ENCODE data around the gene TGM2. TPM values are rescaled to one million over a fixed set of nuclear protein-coding genes. Genes with fewer than 3 reads are reported as not detected.
A peak's percentile ranks its signal among the peaks of the same experiment; 100 is the strongest.

The TGM2 gene
- total and polyA plus RNA-seq, 2 donors from 2014 or later: 44.6 to 611 TPM

- FAIRE-seq (no peak), DNase-seq (peak in 1 of 5 donors; percentile 18)
- Histone ChIP-seq H3K36me3 (ENCODE audit: control insufficient read depth in 2 of 3, insufficient read depth in 3 of 3, low read length in 3 of 3) (no peaks in the 10 kb centered on the region), H3K9me3 (ENCODE audit: control insufficient read depth in 2 of 3, insufficient read depth in 1 of 3, low read length in 3 of 3) (no peaks in the 10 kb centered on the region), H3K9ac (ENCODE audit: low read length in 3 of 3) (no peak overlapping the region), H3K4me3 (ENCODE audit: low read length in 3 of 3) (no peak overlapping the region), H3K27ac (ENCODE audit: low read depth in 2 of 2, low read length in 2 of 2) (no peak overlapping the region), H3K4me1 (ENCODE audit: control insufficient read depth in 2 of 3, insufficient read depth in 2 of 3, low read depth in 1 of 3, low read length in 3 of 3) (no peaks in the 10 kb centered on the region), H3K27me3 (ENCODE audit: control insufficient read depth, insufficient read depth, low read length) (no peaks in the 10 kb centered on the region)
- intact Hi-C loops (cut with DNase I): no loop called here
- no peak for TF ChIP-seq CTCF (IDR thresholded peaks at IDR 0.05; ENCODE audit: borderline replicate concordance, extremely low read depth, insufficient read depth)
Measured at GRCh38 chr20:38210741-38211140, 45.7 kb upstream of the TGM2 start.

- H3K4me3 ChIP-seq (ENCODE audit: low read length in 3 of 3): no peak overlapping the region
- H3K9me3 ChIP-seq (ENCODE audit: control insufficient read depth in 2 of 3, insufficient read depth in 1 of 3, low read length in 3 of 3): no peaks in the 10 kb centered on the region
- no peaks in the 10 kb centered on the region for H3K36me3 ChIP-seq (ENCODE audit: control insufficient read depth in 2 of 3, insufficient read depth in 3 of 3, low read length in 3 of 3)
- intact Hi-C loops (cut with DNase I): no loop called here
- no peak overlapping the region for H3K27ac ChIP-seq (ENCODE audit: low read depth in 2 of 2, low read length in 2 of 2)
- no peak for TF ChIP-seq CTCF (IDR thresholded peaks at IDR 0.05; ENCODE audit: borderline replicate concordance, extremely low read depth, insufficient read depth)
- no peaks in the 10 kb centered on the region for H3K27me3 ChIP-seq (ENCODE audit: control insufficient read depth, insufficient read depth, low read length)
- H3K9ac ChIP-seq (ENCODE audit: low read length in 3 of 3): no peak overlapping the region
- H3K4me1 ChIP-seq (ENCODE audit: control insufficient read depth in 2 of 3, insufficient read depth in 2 of 3, low read depth in 1 of 3, low read length in 3 of 3): no peaks in the 10 kb centered on the region
- DNase-seq (peak in 1 of 5 donors; percentile 11), FAIRE-seq (no peak)
Measured at GRCh38 chr20:38209736-38210405, 44.8 kb upstream of the TGM2 start.

- no peak for TF ChIP-seq CTCF (IDR thresholded peaks at IDR 0.05; ENCODE audit: borderline replicate concordance, extremely low read depth, insufficient read depth)
- DNase-seq: peak in 3 of 5 donors; percentile 26 to 81 (median 37)
- no peaks in the 10 kb centered on the region for H3K36me3 ChIP-seq (ENCODE audit: control insufficient read depth in 2 of 3, insufficient read depth in 3 of 3, low read length in 3 of 3)
Measured at GRCh38 chr20:38209054-38209675, 44.1 kb upstream of the TGM2 start.

More at GRCh38 chr20:38209054-38209675, 44.1 kb upstream of the TGM2 start:
- no peaks in the 10 kb centered on the region for H3K4me1 ChIP-seq (ENCODE audit: control insufficient read depth in 2 of 3, insufficient read depth in 2 of 3, low read depth in 1 of 3, low read length in 3 of 3)
- no peak overlapping the region for H3K4me3 ChIP-seq (ENCODE audit: low read length in 3 of 3)
- no peaks in the 10 kb centered on the region for H3K9me3 ChIP-seq (ENCODE audit: control insufficient read depth in 2 of 3, insufficient read depth in 1 of 3, low read length in 3 of 3)
- H3K27me3 ChIP-seq (ENCODE audit: control insufficient read depth, insufficient read depth, low read length): no peaks in the 10 kb centered on the region
- intact Hi-C loops (cut with DNase I): no loop called here
- FAIRE-seq: no peak
- H3K9ac ChIP-seq (ENCODE audit: low read length in 3 of 3): no peak overlapping the region
- no peak overlapping the region for H3K27ac ChIP-seq (ENCODE audit: low read depth in 2 of 2, low read length in 2 of 2)

All from kidney (tissue), 14 donors.